ENCODE measurements around the gene CST8. TPM values are rescaled to one million over a fixed set of nuclear protein-coding genes. Genes with fewer than 3 reads are reported as not detected.

Gene CST8
- not detected in 5 replicates for total RNA-seq (2022; extraction: Qiagen RNA extraction; ENCODE audit: low read depth)

GRCh38 chr20:23490817-23491216 is at the start of gene CST8:
Gene CST8, plus strand, starts transcription at chr20:23491117. Its CDS starts 551 bp downstream, at chr20:23491668.

GRCh38 chr20:23452776-23453175 is 38.1 kb upstream of the CST8 start, which contains the start of gene CST11:
Gene CST11, minus strand, starts transcription at chr20:23452876. Its CDS starts 65 bp downstream, at chr20:23452811.

Other genes with a start within 250 kb of the CST8 start
- gene NXT1, start 140.3 kb upstream of the CST8 start, total RNA-seq (2022; extraction: Qiagen RNA extraction; ENCODE audit: low read depth): 58.7 to 78.5 TPM (median 74.0 TPM) in 5 replicates
- 7.8 to 11.6 TPM (median 9.5 TPM) in 5 replicates for gene GZF1, start 128.9 kb upstream of the CST8 start, total RNA-seq (2022; extraction: Qiagen RNA extraction; ENCODE audit: low read depth)
- 2.8 to 4.1 TPM (median 3.6 TPM) in 5 replicates for gene NAPB, start 69.6 kb upstream of the CST8 start, total RNA-seq (2022; extraction: Qiagen RNA extraction; ENCODE audit: low read depth)
- gene CSTL1, start 51.4 kb upstream of the CST8 start, total RNA-seq (2022; extraction: Qiagen RNA extraction; ENCODE audit: low read depth): not detected in 5 replicates
- gene CST11, start 38.2 kb upstream of the CST8 start, total RNA-seq (2022; extraction: Qiagen RNA extraction; ENCODE audit: low read depth): not detected in 5 replicates
- not detected in 5 replicates for gene CST9L, start 77.4 kb downstream of the CST8 start, total RNA-seq (2022; extraction: Qiagen RNA extraction; ENCODE audit: low read depth)
- gene CST9, start 114.8 kb downstream of the CST8 start, total RNA-seq (2022; extraction: Qiagen RNA extraction; ENCODE audit: low read depth): not detected in 5 replicates
- 206 to 378 TPM (median 367 TPM) in 5 replicates for gene CST3, start 146.8 kb downstream of the CST8 start, total RNA-seq (2022; extraction: Qiagen RNA extraction; ENCODE audit: low read depth)
- gene CST4, start 197.9 kb downstream of the CST8 start, total RNA-seq (2022; extraction: Qiagen RNA extraction; ENCODE audit: low read depth): not detected in 5 replicates

Measured in A549 treated with CpdA at 1 μM for 4 hours (cell line).